Measurements from ENCODE around the gene SEPTIN12. TPM values are rescaled to one million over a fixed set of nuclear protein-coding genes. Genes with fewer than 3 reads are reported as not detected.
"Not testable (repeated sequence)": the region's sequence is repeated elsewhere in the genome, so short reads cannot be mapped to it uniquely, and the experiment has no call there.

SEPTIN12 gene
- total and polyA plus RNA-seq, 2 of the 4 experiments (the other 2 are of a cell fraction), result not detected

GRCh38 chr16:4738370-4738769, 49.8 kb downstream of the SEPTIN12 start:
- H4K8ac ChIP-seq (ENCODE audit: low read depth in 2 of 2, low read length in 2 of 2); H3K36me3 ChIP-seq (ENCODE audit: control insufficient read depth, insufficient read depth, low read length); H3K4ac ChIP-seq (ENCODE audit: low read depth, low read length); H4K5ac ChIP-seq (ENCODE audit: low read depth, low read length); dilution Hi-C loops (cut with HindIII; ENCODE audit: low sequenced_read_pairs, unreplicated experiment); H3K4me3 ChIP-seq (ENCODE audit: insufficient read depth, low read depth, low read length); H3K9me3 ChIP-seq (ENCODE audit: control insufficient read depth, insufficient read depth, low read length); H3K18ac ChIP-seq (ENCODE audit: low read depth, low read length); BruUV-seq (replicated peaks); H3K27ac ChIP-seq (ENCODE audit: insufficient read depth, low read length); H3K4me2 ChIP-seq (ENCODE audit: low read depth, low read length); CTCF ChIA-PET; H2AFZ ChIP-seq (replicated peaks; ENCODE audit: low read length, poor library complexity); H4K20me1 ChIP-seq (ENCODE audit: insufficient read depth, low read length); H2BK5ac ChIP-seq (ENCODE audit: low read depth, low read length, poor library complexity, severe bottlenecking); H3K79me1 ChIP-seq (ENCODE audit: low read depth in 1 of 2, low read length in 2 of 2); H2BK120ac ChIP-seq (ENCODE audit: low read depth, low read length); H3K56ac ChIP-seq (ENCODE audit: extremely low read depth, insufficient read depth, low read length); H2BK20ac ChIP-seq (ENCODE audit: low read depth, low read length); H3K9ac ChIP-seq (ENCODE audit: low read depth, low read length); ATAC-seq (ENCODE audit: low read depth); H3K9me1 ChIP-seq (ENCODE audit: insufficient read depth, low read length); H2BK15ac ChIP-seq (ENCODE audit: low read depth, low read length); H3K4me1 ChIP-seq (ENCODE audit: control insufficient read depth, insufficient read depth, low read length); H2AK5ac ChIP-seq (ENCODE audit: low read depth, low read length); POLR2A ChIA-PET (ENCODE audit: unreplicated experiment); H3K14ac ChIP-seq (replicated peaks; ENCODE audit: low read depth, low read length); H2AK9ac ChIP-seq (replicated peaks; ENCODE audit: low read depth, low read length, poor library complexity); H3K27me3 ChIP-seq (ENCODE audit: control insufficient read depth, insufficient read depth, low read length); H4K91ac ChIP-seq (ENCODE audit: insufficient read depth, low read depth, low read length); DNase-seq; intact Hi-C loops (cut with micrococcal nuclease); H3K23ac ChIP-seq (ENCODE audit: low read depth, low read length); in situ Hi-C loops (cut with MboI; ENCODE audit: low sequenced_read_pairs): not testable (repeated sequence)
- 100% methylated on average over 2 of the region's 5 CpGs; no CpG with 5 or more reads in 1 of the 2 experiments for WGBS, 2 experiments (ENCODE audit: extremely low coverage in 2 of 2, insufficient read length in 1 of 2)

Measured in IMR-90 (cell line).